OCI-LY3 (cell line): ENCODE data around the gene CACNA1A.

Experiments
- CTCF ChIP-seq: fragments of 200-600, 300-600 bp; sonication (generic); IDR thresholded peaks from 2 replicates; pipeline ENCODE4 v1.5.1; 2014; ENCODE audit warnings: antibody characterized with exemption, low read length, low read depth
- EZH2phosphoT487 ChIP-seq: fragments of 200-600 bp; shearing (Covaris generic); IDR thresholded peaks from 2 replicates; pipeline ENCODE4 v1.6.1; 2018; ENCODE audit warnings: antibody characterized with exemption, mixed run types, low read depth

GRCh38 chr19:13269348-13269747 lies 236.9 kb downstream of the CACNA1A start:
- TF ChIP-seq EZH2phosphoT487: no peak
- TF ChIP-seq CTCF: no peak
